ENCODE data around the gene B4GALNT4. TPM values are rescaled to one million over a fixed set of nuclear protein-coding genes. Genes with fewer than 3 reads are reported as not detected.

Gene B4GALNT4
- total and polyA plus RNA-seq, 2 of the 4 experiments (the other 2 are of a cell fraction): 5.2 to 38.6 TPM

DNA sequence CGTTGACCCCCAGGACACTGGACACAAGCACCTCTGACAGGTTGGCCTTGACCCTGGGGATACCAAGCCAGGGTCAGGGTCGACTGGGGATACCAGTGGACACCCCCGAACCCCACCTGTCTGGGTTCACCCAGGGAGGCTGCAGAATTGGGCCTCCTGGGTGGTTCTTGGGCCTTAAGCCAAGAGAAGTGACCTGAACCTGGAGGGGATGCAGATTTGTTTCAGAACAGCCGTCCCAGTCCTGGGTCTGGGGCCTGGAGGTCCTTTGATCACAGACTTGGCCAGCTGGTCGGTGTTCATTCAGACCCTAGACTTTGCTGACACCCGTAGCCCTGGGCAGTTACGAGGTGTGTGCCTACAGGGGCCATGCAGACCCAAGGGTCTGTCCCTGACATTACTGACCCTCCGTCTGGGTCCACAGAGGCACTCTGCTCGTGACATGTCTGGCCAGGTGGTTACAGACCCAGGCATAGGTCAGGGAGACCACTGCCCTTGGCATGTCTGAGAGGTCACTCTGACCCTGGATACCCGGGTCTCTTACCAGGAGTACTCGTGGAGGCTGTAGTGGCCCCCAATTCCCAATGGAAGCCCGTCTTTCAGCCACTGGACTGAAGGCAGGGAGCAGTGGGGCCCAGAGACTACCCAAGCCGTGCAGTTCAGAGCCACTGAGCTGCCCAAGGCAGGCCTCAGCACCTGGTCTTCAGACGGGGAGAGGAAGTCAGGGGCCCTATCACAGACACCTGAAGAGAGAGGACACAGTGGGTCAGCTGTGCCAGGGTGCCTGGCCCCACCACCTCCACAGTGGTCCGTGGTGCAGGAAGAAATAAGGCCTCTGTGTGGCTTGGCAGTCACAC, 39.1 kb downstream of the B4GALNT4 start:
- BruUV-seq (replicated peaks): no TSS peak
- Histone ChIP-seq H2AFZ (replicated peaks; ENCODE audit: low read length, poor library complexity) (no peak overlapping the region), H3K23ac (ENCODE audit: low read depth, low read length) (no peak overlapping the region), H3K9me3 (ENCODE audit: control insufficient read depth, insufficient read depth, low read length) (no peaks in the 10 kb centered on the region), H3K4ac (ENCODE audit: low read depth, low read length) (no peak overlapping the region), H3K4me2 (ENCODE audit: low read depth, low read length) (no peak overlapping the region), H3K79me1 (ENCODE audit: low read depth in 1 of 2, low read length in 2 of 2) (no peaks in the 10 kb centered on the region), H2AK5ac (ENCODE audit: low read depth, low read length) (no peak overlapping the region), H3K36me3 (ENCODE audit: control insufficient read depth, insufficient read depth, low read length) (no peaks in the 10 kb centered on the region), H3K4me1 (ENCODE audit: control insufficient read depth, insufficient read depth, low read length) (peaks cover 3% of the 10 kb centered on the region; the same call in 1 of the 2 replicates), H4K5ac (ENCODE audit: low read depth, low read length) (no peak overlapping the region), H2BK120ac (ENCODE audit: low read depth, low read length) (no peak overlapping the region), H3K27ac (ENCODE audit: insufficient read depth, low read length) (no peak overlapping the region), H3K14ac (replicated peaks; ENCODE audit: low read depth, low read length) (no peak overlapping the region), H3K9me1 (ENCODE audit: insufficient read depth, low read length) (no peaks in the 10 kb centered on the region), H2BK5ac (ENCODE audit: low read depth, low read length, poor library complexity, severe bottlenecking) (no peak overlapping the region), H3K56ac (ENCODE audit: extremely low read depth, insufficient read depth, low read length) (no peak overlapping the region), H3K27me3 (ENCODE audit: control insufficient read depth, insufficient read depth, low read length) (peaks cover 2% of the 10 kb centered on the region; the same call in 1 of the 2 replicates), H3K18ac (ENCODE audit: low read depth, low read length) (no peak overlapping the region), H2BK20ac (ENCODE audit: low read depth, low read length) (no peak overlapping the region), H4K8ac (ENCODE audit: low read depth in 2 of 2, low read length in 2 of 2) (no peak overlapping the region), H3K9ac (ENCODE audit: low read depth, low read length) (no peak overlapping the region), H2BK15ac (ENCODE audit: low read depth, low read length) (no peak overlapping the region), H3K4me3 (ENCODE audit: insufficient read depth, low read depth, low read length) (no peak overlapping the region), H4K91ac (ENCODE audit: insufficient read depth, low read depth, low read length) (no peak overlapping the region), H4K20me1 (ENCODE audit: insufficient read depth, low read length) (no peaks in the 10 kb centered on the region), H2AK9ac (replicated peaks; ENCODE audit: low read depth, low read length, poor library complexity) (peak overlapping the region; percentile 50)
- POLR2A ChIA-PET (ENCODE audit: unreplicated experiment): no interaction called here
- WGBS, 2 experiments (ENCODE audit: extremely low coverage in 2 of 2, insufficient read length in 1 of 2): 83% methylated on average over 12 of the region's 15 CpGs; no CpG with 5 or more reads in 1 of the 2 experiments
- ATAC-seq (ENCODE audit: low read depth) (no peak), DNase-seq (no peak)
- TF ChIP-seq MAFK (IDR thresholded peaks at IDR 0.05; ENCODE audit: low read depth, low read length) (no peak), FOS (IDR thresholded peaks at IDR 0.05; ENCODE audit: low read depth, low read length) (no peak), MXI1 (IDR thresholded peaks at IDR 0.05; ENCODE audit: borderline replicate concordance, low read depth, low read length) (no peak), POLR2A (IDR thresholded peaks at IDR 0.05; ENCODE audit: low read depth, low read length) (no peak), CHD1 (IDR thresholded peaks at IDR 0.05; ENCODE audit: low read depth, low read length) (no peak), MAZ (IDR thresholded peaks at IDR 0.05; ENCODE audit: borderline replicate concordance, low read depth, low read length) (no peak), RAD21 (IDR thresholded peaks at IDR 0.05; ENCODE audit: low read length) (no peak), NFE2L2 (IDR thresholded peaks at IDR 0.05; ENCODE audit: low read depth, low read length) (no peak)
- TF ChIP-seq, protein P1, sequence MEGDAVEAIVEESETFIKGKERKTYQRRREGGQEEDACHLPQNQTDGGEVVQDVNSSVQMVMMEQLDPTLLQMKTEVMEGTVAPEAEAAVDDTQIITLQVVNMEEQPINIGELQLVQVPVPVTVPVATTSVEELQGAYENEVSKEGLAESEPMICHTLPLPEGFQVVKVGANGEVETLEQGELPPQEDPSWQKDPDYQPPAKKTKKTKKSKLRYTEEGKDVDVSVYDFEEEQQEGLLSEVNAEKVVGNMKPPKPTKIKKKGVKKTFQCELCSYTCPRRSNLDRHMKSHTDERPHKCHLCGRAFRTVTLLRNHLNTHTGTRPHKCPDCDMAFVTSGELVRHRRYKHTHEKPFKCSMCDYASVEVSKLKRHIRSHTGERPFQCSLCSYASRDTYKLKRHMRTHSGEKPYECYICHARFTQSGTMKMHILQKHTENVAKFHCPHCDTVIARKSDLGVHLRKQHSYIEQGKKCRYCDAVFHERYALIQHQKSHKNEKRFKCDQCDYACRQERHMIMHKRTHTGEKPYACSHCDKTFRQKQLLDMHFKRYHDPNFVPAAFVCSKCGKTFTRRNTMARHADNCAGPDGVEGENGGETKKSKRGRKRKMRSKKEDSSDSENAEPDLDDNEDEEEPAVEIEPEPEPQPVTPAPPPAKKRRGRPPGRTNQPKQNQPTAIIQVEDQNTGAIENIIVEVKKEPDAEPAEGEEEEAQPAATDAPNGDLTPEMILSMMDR (conservative IDR thresholded peaks at IDR 0.05; ENCODE audit: low read depth, low read length): no peak
- CTCF ChIA-PET: no interaction called here
- in situ Hi-C loops (cut with MboI; ENCODE audit: low sequenced_read_pairs) (no loop called here), intact Hi-C loops (cut with micrococcal nuclease) (no loop called here), dilution Hi-C loops (cut with HindIII; ENCODE audit: low sequenced_read_pairs, unreplicated experiment) (no loop called here)
